HL-60 (cell line): ENCODE measurements around the gene SMOC1.

ENCODE experiments used
- GABPA ChIP-seq: IDR thresholded peaks from 2 replicates; pipeline ENCODE4 v1.6.1; 2012; ENCODE audit warnings: low read depth
- POLR2AphosphoS5 ChIP-seq: IDR thresholded peaks from 2 replicates; pipeline ENCODE4 v1.6.1; 2012; ENCODE audit warnings: low read depth
- TF ChIP-seq, protein P1 (sequence below): IDR thresholded peaks from one replicate; pipeline ENCODE4 v1.5.1; 2011; ENCODE audit warnings: low read length, control low read depth, inconsistent platforms; ENCODE audit not compliant: insufficient read depth
- TF ChIP-seq, protein P2 (sequence below): IDR thresholded peaks from 2 replicates; pipeline ENCODE4 v1.6.1; 2012; ENCODE audit warnings: low read depth; ENCODE audit not compliant: insufficient replicate concordance

DNA sequence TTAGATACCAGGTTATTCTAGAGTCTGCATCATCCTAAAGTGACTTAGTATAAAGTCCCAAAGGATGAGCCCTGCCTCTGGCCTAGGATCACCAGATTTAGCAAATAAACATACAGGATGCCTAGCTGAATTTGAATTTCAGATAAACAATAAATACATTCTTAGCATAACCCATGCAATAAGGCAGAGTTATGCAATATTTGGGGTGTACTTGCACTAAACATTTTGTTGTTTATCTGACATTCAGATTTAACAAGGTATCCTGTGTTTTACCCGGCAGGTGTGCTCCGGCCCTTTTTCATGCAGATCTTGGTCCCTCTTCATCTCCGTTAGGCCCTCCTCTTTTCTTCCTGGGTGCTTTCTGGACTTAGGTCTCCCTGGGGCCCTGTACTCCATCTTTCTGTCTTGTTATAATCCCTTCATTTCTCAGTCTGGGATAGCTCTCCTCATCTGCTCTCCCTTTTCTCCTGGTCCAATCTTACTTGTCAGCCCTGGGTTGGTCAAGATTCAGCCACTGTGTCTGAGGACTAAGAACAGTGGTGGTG, 18.1 kb upstream of the SMOC1 start:
- TF ChIP-seq POLR2AphosphoS5 (no peak), GABPA (no peak)
- TF ChIP-seq, protein P1, sequence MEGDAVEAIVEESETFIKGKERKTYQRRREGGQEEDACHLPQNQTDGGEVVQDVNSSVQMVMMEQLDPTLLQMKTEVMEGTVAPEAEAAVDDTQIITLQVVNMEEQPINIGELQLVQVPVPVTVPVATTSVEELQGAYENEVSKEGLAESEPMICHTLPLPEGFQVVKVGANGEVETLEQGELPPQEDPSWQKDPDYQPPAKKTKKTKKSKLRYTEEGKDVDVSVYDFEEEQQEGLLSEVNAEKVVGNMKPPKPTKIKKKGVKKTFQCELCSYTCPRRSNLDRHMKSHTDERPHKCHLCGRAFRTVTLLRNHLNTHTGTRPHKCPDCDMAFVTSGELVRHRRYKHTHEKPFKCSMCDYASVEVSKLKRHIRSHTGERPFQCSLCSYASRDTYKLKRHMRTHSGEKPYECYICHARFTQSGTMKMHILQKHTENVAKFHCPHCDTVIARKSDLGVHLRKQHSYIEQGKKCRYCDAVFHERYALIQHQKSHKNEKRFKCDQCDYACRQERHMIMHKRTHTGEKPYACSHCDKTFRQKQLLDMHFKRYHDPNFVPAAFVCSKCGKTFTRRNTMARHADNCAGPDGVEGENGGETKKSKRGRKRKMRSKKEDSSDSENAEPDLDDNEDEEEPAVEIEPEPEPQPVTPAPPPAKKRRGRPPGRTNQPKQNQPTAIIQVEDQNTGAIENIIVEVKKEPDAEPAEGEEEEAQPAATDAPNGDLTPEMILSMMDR, result no peak
- TF ChIP-seq, protein P2, sequence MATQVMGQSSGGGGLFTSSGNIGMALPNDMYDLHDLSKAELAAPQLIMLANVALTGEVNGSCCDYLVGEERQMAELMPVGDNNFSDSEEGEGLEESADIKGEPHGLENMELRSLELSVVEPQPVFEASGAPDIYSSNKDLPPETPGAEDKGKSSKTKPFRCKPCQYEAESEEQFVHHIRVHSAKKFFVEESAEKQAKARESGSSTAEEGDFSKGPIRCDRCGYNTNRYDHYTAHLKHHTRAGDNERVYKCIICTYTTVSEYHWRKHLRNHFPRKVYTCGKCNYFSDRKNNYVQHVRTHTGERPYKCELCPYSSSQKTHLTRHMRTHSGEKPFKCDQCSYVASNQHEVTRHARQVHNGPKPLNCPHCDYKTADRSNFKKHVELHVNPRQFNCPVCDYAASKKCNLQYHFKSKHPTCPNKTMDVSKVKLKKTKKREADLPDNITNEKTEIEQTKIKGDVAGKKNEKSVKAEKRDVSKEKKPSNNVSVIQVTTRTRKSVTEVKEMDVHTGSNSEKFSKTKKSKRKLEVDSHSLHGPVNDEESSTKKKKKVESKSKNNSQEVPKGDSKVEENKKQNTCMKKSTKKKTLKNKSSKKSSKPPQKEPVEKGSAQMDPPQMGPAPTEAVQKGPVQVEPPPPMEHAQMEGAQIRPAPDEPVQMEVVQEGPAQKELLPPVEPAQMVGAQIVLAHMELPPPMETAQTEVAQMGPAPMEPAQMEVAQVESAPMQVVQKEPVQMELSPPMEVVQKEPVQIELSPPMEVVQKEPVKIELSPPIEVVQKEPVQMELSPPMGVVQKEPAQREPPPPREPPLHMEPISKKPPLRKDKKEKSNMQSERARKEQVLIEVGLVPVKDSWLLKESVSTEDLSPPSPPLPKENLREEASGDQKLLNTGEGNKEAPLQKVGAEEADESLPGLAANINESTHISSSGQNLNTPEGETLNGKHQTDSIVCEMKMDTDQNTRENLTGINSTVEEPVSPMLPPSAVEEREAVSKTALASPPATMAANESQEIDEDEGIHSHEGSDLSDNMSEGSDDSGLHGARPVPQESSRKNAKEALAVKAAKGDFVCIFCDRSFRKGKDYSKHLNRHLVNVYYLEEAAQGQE, result no peak
